Mucosa of gallbladder (tissue), 1 donor: ENCODE measurements around the gene HS3ST4. TPM values are rescaled to one million over a fixed set of nuclear protein-coding genes. Genes with fewer than 3 reads are reported as not detected.

Experiments used
- DNase-seq: peaks from one replicate; pipeline ENCODE4 v3.0.0-alpha.2; 2020; ENCODE audit warnings: low spot score
- total RNA-seq: library from RNA; stranded (reverse); gene quantifications from one replicate; pipeline ENCODE4 v1.2.1, GENCODE V29; 2021
- donor health status: DM: no; HTN: no; CAD: no.

The HS3ST4 gene
- total RNA-seq, 1 donor from 2014 or later: 0.12 TPM

DNA sequence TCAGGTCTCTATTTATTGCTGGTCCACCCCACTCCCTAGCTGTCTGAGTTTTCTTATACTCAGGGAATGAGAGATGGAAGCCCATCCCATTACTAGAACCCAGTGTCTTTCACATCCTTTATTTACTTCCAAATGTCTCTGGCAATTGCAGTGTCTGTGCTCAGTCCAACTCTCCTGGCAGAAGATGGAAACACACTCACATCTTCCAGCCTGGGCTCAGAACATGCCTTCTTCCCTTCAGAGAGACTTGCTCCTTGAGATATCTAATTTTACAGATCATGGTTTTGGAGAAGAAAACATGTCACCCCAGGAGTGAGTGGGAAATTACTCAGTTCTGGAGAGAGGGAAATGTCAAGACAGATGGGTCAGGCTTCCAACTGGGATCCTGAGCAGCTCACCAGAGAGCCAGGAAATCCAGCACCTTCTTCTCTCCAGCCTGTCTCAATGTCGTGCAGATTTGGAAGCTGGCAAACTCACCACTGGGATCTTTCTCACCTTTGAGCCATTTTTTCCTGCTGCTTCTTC lies 494.4 kb downstream of the HS3ST4 start:
- no peak for DNase-seq
